ENCODE data around the gene FGGY. TPM values are rescaled to one million over a fixed set of nuclear protein-coding genes. Genes with fewer than 3 reads are reported as not detected.

FGGY gene
- total and polyA plus RNA-seq, 4 donors: 16.0 to 67.0 (median 43.4) TPM

GRCh38 chr1:59619557-59619956, 322.7 kb downstream of the FGGY start:
- WGBS: 97% methylated on average over 2 of the region's 2 CpGs
- no peak for DNase-seq (ENCODE audit: low spot score)

GRCh38 chr1:59625384-59625783, 328.5 kb downstream of the FGGY start:
- Histone ChIP-seq H3K27ac (ENCODE audit: low read depth in 1 of 2, low read length in 2 of 2) (no peak overlapping the region), H3K4me3 (ENCODE audit: low read depth in 1 of 3, low read length in 3 of 3) (no peak overlapping the region), H3K27me3 (ENCODE audit: control insufficient read depth in 4 of 4, insufficient read depth in 4 of 4, low read length in 3 of 4) (no peaks in the 10 kb centered on the region), H3K9me3 (ENCODE audit: control insufficient read depth in 4 of 4, low read length in 3 of 4) (no peaks in the 10 kb centered on the region), H3K4me1 (ENCODE audit: control insufficient read depth in 4 of 4, insufficient read depth in 4 of 4, low read length in 3 of 4) (peaks cover 0 to 8% (median 2%) of the 10 kb centered on the region in 4 donors), H3K36me3 (ENCODE audit: control insufficient read depth in 4 of 4, insufficient read depth in 3 of 4, low read depth in 1 of 4, low read length in 3 of 4) (peaks cover 0 to 8% (median 0%) of the 10 kb centered on the region in 4 donors), H3K9ac (ENCODE audit: low read depth in 1 of 2, low read length in 2 of 2) (no peak overlapping the region)
- TF ChIP-seq ATF3 (IDR thresholded peaks at IDR 0.05): no peak
- TF ChIP-seq FOXA1 (IDR thresholded peaks at IDR 0.05): no peak
- TF ChIP-seq FOXA2 (IDR thresholded peaks at IDR 0.05): no peak
- TF ChIP-seq GABPA (IDR thresholded peaks at IDR 0.05 in 1 of 2, conservative IDR thresholded peaks at IDR 0.05 in 1 of 2): no peak
- TF ChIP-seq CTCF (IDR thresholded peaks at IDR 0.05; ENCODE audit: low read depth, low read length, missing input control): no peak
- TF ChIP-seq MAX (IDR thresholded peaks at IDR 0.05): no peak
- TF ChIP-seq RXRA (IDR thresholded peaks at IDR 0.05): no peak
- no peak for TF ChIP-seq HNF4A (conservative IDR thresholded peaks at IDR 0.05)
- no peak for DNase-seq (ENCODE audit: low spot score)

More at GRCh38 chr1:59619557-59619956, 322.7 kb downstream of the FGGY start:
- Histone ChIP-seq H3K4me3 (ENCODE audit: low read depth in 1 of 3, low read length in 3 of 3) (no peak overlapping the region), H3K27ac (ENCODE audit: low read depth in 1 of 2, low read length in 2 of 2) (no peak overlapping the region), H3K9me3 (ENCODE audit: control insufficient read depth in 4 of 4, low read length in 3 of 4) (no peaks in the 10 kb centered on the region), H3K4me1 (ENCODE audit: control insufficient read depth in 4 of 4, insufficient read depth in 4 of 4, low read length in 3 of 4) (peaks cover 0 to 15% (median 8%) of the 10 kb centered on the region in 4 donors), H3K36me3 (ENCODE audit: control insufficient read depth in 4 of 4, insufficient read depth in 3 of 4, low read depth in 1 of 4, low read length in 3 of 4) (no peaks in the 10 kb centered on the region), H3K27me3 (ENCODE audit: control insufficient read depth in 4 of 4, insufficient read depth in 4 of 4, low read length in 3 of 4) (no peaks in the 10 kb centered on the region), H3K9ac (ENCODE audit: low read depth in 1 of 2, low read length in 2 of 2) (no peak overlapping the region)
- no peak for TF ChIP-seq MAX (IDR thresholded peaks at IDR 0.05)
- no peak for TF ChIP-seq ZBTB33 (IDR thresholded peaks at IDR 0.05)
- TF ChIP-seq TAF1 (conservative IDR thresholded peaks at IDR 0.05): no peak
- no peak for TF ChIP-seq SP1 (IDR thresholded peaks at IDR 0.05)
- TF ChIP-seq ATF3 (IDR thresholded peaks at IDR 0.05): no peak
- TF ChIP-seq CTCF (IDR thresholded peaks at IDR 0.05; ENCODE audit: low read depth, low read length, missing input control): no peak
- TF ChIP-seq FOXA2 (IDR thresholded peaks at IDR 0.05): no peak
- TF ChIP-seq HNF4A (conservative IDR thresholded peaks at IDR 0.05): no peak
- no peak for TF ChIP-seq YY1 (IDR thresholded peaks at IDR 0.05)
- TF ChIP-seq HNF4G (IDR thresholded peaks at IDR 0.05): no peak
- no peak for TF ChIP-seq FOXA1 (IDR thresholded peaks at IDR 0.05)
- no peak for TF ChIP-seq NR2F2 (IDR thresholded peaks at IDR 0.05)

Measured in liver (tissue), 9 donors.